K562 (cell line): Measurements from ENCODE around the gene HTR4. TPM values are rescaled to one million over a fixed set of nuclear protein-coding genes. Genes with fewer than 3 reads are reported as not detected.

ENCODE experiments used
- CBFA2T2 ChIP-seq: fragments of 450-650 bp; conservative IDR thresholded peaks from 2 replicates; pipeline ENCODE4 v1.6.1; 2017; ENCODE audit warnings: mild to moderate bottlenecking
- CBFA2T3 ChIP-seq: fragments of 450-650 bp; IDR thresholded peaks from 2 replicates; pipeline ENCODE4 v1.6.1; 2017
- CEBPB ChIP-seq: fragments of 450-650 bp; IDR thresholded peaks from 2 replicates; pipeline ENCODE4 v1.6.1; 2016; ENCODE audit warnings: missing genetic modification characterization, missing compliant biosample characterization
- CREB1 ChIP-seq, 2 experiments: sonication (generic) in 1 of 2; formaldehyde crosslinking in 1 of 2; IDR thresholded peaks; 2 replicates each; pipeline versions ENCODE4 v1.6.1 to v1.8.0; 2012 to 2022; ENCODE audit warnings: inconsistent platforms in 1 of 2, mild to moderate bottlenecking in 1 of 2, missing genetic modification reagents in 1 of 2, moderate library complexity in 1 of 2
- CTBP1 ChIP-seq: fragments of 450-650 bp; IDR thresholded peaks from 2 replicates; pipeline ENCODE4 v1.6.1; 2016; ENCODE audit warnings: borderline replicate concordance
- DIDO1 ChIP-seq: fragments of 450-650 bp; IDR thresholded peaks from 2 replicates; pipeline ENCODE4 v1.6.1; 2016; ENCODE audit warnings: low read depth, missing biosample characterization, missing genetic modification characterization
- DPF2 ChIP-seq: fragments of 450-650 bp; IDR thresholded peaks from 2 replicates; pipeline ENCODE4 v1.6.1; 2016
- EHMT2 ChIP-seq: fragments of 450-650 bp; IDR thresholded peaks from 2 replicates; pipeline ENCODE4 v1.6.1; 2018; ENCODE audit warnings: antibody characterized with exemption
- FOXA1 ChIP-seq: fragments of 450-650 bp; IDR thresholded peaks from 2 replicates; pipeline ENCODE4 v1.6.1; 2016; ENCODE audit warnings: mild to moderate bottlenecking, borderline replicate concordance
- FOXK2 ChIP-seq, 2 experiments: fragments of 450-650 bp; IDR thresholded peaks in 1 of 2; conservative IDR thresholded peaks in 1 of 2; 2 replicates each; pipeline ENCODE4 v1.6.1; 2016; ENCODE audit warnings: low read depth in 2 of 2, mild to moderate bottlenecking in 1 of 2
- HDAC2 ChIP-seq: fragments of 450-650 bp; IDR thresholded peaks from 2 replicates; pipeline ENCODE4 v1.6.1; 2016; ENCODE audit warnings: mild to moderate bottlenecking
- IRF2 ChIP-seq: sonication (generic); formaldehyde crosslinking; IDR thresholded peaks from 2 replicates; pipeline ENCODE4 v1.8.1; 2022; ENCODE audit warnings: mild to moderate bottlenecking, missing genetic modification reagents
- JUND ChIP-seq, 2 experiments: IDR thresholded peaks; 2 replicates in 1 of 2; 3 replicates in 1 of 2; pipeline ENCODE4 v1.6.1; 2011; ENCODE audit warnings: borderline replicate concordance in 2 of 2, low read depth in 2 of 2, low read length in 2 of 2, improper control_type of control experiment in 1 of 2, missing biosample characterization in 1 of 2, missing genetic modification characterization in 1 of 2, missing genetic modification reagents in 1 of 2
- KLF16 ChIP-seq: IDR thresholded peaks from 2 replicates; pipeline ENCODE4 v1.6.1; 2016; ENCODE audit warnings: antibody characterized with exemption
- MTA2 ChIP-seq: fragments of 450-650 bp; IDR thresholded peaks from 2 replicates; pipeline ENCODE4 v1.6.1; 2016; ENCODE audit warnings: low read depth
- NCOA1 ChIP-seq: fragments of 450-650 bp; IDR thresholded peaks from 2 replicates; pipeline ENCODE4 v1.6.1; 2016; ENCODE audit warnings: low read depth
- NCOR1 ChIP-seq: fragments of 450-650 bp; IDR thresholded peaks from 2 replicates; pipeline ENCODE4 v1.6.1; 2016; ENCODE audit warnings: mild to moderate bottlenecking, moderate library complexity
- POLR2H ChIP-seq: IDR thresholded peaks from 2 replicates; pipeline ENCODE4 v1.6.1; 2016; ENCODE audit warnings: missing genetic modification characterization, low read depth, mild to moderate bottlenecking, control low read depth, missing compliant biosample characterization, moderate library complexity
- RAD51 ChIP-seq: fragments of 450-650 bp; IDR thresholded peaks from 2 replicates; pipeline ENCODE4 v1.7.1; 2016; ENCODE audit warnings: low read depth, mild to moderate bottlenecking, borderline replicate concordance
- SMARCC2 ChIP-seq: fragments of 450-650 bp; IDR thresholded peaks from 2 replicates; pipeline ENCODE4 v1.6.1; 2017; ENCODE audit warnings: antibody characterized with exemption, moderate library complexity, mild to moderate bottlenecking, low read depth
- SMARCE1 ChIP-seq: fragments of 450-650 bp; IDR thresholded peaks from 2 replicates; pipeline ENCODE4 v1.7.1; 2016; ENCODE audit warnings: mild to moderate bottlenecking
- SOX6 ChIP-seq: fragments of 450-650 bp; IDR thresholded peaks from 2 replicates; pipeline ENCODE4 v1.6.1; 2014; ENCODE audit warnings: mild to moderate bottlenecking
- polyA plus RNA-seq, 8 experiments: library from polyadenylated mRNA; depleted of rRNA in 4 of 8; stranded (reverse) in 5 of 8; unstranded in 3 of 8; fragments of >200 nt; fragmentation: Nextera tagmentation in 2 of 8; fragmentation: Illumina TruSeq in 1 of 8; extraction: Ambion mirVana in 2 of 8; extraction: Trizol in 1 of 8; gene quantifications; 2 replicates each; pipeline versions ENCODE4 v1.2.1 to v1.2.3, GENCODE V29; 2011 to 2014; ENCODE audit warnings: inconsistent platforms in 1 of 8, missing spikeins in 1 of 8
- total RNA-seq, 7 experiments: library from RNA; depleted of rRNA in 6 of 7; stranded (reverse); fragments of >200 nt in 6 of 7; fragmentation: Illumina TruSeq in 2 of 7; extraction: Trizol in 2 of 7; gene quantifications; 2 replicates each; pipeline versions ENCODE4 v1.2.1 to v1.2.3, GENCODE V29; 2011 to 2021; ENCODE audit warnings: low replicate concordance in 1 of 7
- TF ChIP-seq, protein P1 (sequence below): fragments of 250-450 bp; sonication (Bioruptor Pico); IDR thresholded peaks from 2 replicates; pipeline ENCODE4 v1.4.0; 2020
- TF ChIP-seq, protein P2 (sequence below): fragments of 450-650 bp; IDR thresholded peaks from 2 replicates; pipeline ENCODE4 v1.6.1; 2016

Gene HTR4
- total and polyA plus RNA-seq, 9 of the 15 experiments (the other 6 are each of a cell fraction or from before 2014, with no cell fraction given), result 0.13 TPM; not detected in 8

DNA sequence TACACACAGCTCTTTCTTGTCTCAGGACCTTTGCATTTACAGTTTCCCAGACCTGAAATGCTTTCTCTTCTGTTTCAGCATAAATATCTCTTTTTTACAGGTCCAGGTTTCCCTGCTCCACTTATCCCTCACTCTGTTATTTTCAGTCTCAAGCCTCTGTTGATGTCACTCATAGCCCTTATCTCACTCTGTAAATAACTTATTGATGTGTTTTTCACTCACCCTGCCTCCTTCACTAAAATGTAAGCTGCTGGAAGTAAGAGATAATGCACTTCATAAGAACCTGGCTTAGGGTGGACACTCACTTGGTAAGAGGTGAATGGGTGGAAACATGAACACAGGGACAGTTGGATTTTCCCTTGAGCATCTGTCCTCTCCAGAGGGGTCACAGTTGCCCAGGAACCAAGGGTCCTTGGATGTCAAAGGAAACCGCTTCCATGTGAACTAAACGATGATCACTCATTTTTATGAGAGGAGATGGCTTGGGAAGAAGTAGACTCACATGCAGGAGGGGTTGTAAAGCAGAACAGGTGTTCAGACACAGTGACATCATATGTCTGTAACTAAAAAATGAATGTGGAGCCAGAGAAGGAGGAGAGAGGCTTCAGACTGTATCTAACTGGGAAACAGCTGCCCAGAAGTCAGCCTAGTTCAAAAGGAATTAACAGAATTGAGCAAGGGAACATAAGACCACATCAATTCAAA is 5.5 kb upstream of the HTR4 start (continued):
- TF ChIP-seq, protein P1, sequence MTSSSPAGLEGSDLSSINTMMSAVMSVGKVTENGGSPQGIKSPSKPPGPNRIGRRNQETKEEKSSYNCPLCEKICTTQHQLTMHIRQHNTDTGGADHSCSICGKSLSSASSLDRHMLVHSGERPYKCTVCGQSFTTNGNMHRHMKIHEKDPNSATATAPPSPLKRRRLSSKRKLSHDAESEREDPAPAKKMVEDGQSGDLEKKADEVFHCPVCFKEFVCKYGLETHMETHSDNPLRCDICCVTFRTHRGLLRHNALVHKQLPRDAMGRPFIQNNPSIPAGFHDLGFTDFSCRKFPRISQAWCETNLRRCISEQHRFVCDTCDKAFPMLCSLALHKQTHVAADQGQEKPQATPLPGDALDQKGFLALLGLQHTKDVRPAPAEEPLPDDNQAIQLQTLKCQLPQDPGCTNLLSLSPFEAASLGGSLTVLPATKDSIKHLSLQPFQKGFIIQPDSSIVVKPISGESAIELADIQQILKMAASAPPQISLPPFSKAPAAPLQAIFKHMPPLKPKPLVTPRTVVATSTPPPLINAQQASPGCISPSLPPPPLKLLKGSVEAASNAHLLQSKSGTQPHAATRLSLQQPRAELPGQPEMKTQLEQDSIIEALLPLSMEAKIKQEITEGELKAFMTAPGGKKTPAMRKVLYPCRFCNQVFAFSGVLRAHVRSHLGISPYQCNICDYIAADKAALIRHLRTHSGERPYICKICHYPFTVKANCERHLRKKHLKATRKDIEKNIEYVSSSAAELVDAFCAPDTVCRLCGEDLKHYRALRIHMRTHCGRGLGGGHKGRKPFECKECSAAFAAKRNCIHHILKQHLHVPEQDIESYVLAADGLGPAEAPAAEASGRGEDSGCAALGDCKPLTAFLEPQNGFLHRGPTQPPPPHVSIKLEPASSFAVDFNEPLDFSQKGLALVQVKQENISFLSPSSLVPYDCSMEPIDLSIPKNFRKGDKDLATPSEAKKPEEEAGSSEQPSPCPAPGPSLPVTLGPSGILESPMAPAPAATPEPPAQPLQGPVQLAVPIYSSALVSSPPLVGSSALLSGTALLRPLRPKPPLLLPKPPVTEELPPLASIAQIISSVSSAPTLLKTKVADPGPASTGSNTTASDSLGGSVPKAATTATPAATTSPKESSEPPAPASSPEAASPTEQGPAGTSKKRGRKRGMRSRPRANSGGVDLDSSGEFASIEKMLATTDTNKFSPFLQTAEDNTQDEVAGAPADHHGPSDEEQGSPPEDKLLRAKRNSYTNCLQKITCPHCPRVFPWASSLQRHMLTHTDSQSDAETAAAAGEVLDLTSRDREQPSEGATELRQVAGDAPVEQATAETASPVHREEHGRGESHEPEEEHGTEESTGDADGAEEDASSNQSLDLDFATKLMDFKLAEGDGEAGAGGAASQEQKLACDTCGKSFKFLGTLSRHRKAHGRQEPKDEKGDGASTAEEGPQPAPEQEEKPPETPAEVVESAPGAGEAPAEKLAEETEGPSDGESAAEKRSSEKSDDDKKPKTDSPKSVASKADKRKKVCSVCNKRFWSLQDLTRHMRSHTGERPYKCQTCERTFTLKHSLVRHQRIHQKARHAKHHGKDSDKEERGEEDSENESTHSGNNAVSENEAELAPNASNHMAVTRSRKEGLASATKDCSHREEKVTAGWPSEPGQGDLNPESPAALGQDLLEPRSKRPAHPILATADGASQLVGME (CRISPR knock-in tag), result no peak
- TF ChIP-seq FOXA1 (peak; percentile 46; the same call in 1 of the 2 replicates), SOX6 (peak; percentile 68), CREB1 (IDR thresholded peaks at IDR 0.05) (no peak; the same call in 1 of the 2 replicates), CREB1 (CRISPR knock-in tag; IDR thresholded peaks at IDR 0.05) (no peak), NCOA1 (peak; percentile 17; the same call in 1 of the 2 replicates), MTA2 (peak; percentile 63; the same call in 1 of the 2 replicates), CBFA2T2 (peak; percentile 86), CEBPB (tag) (no peak), FOXK2 (conservative IDR thresholded peaks at IDR 0.05 in 1 of 2, IDR thresholded peaks at IDR 0.05 in 1 of 2; ENCODE audit: low read depth in 2 of 2) (peak in 1 of 2 experiments; percentile 71; a peak in 3 of 4 replicates), HDAC2 (0 out of 2 replicates have a peak, but pooled peaks have one; percentile 17), IRF2 (no peak), EHMT2 (peak; percentile 63; the same call in 1 of the 2 replicates), SMARCE1 (peak; percentile 78), NCOR1 (peak; percentile 72), SMARCC2 (peak; percentile 39; the same call in 1 of the 2 replicates), KLF16 (peak; percentile 47; the same call in 1 of the 2 replicates), RAD51 (no peak), DIDO1 (tag) (no peak), POLR2H (tag) (no peak), CTBP1 (peak; percentile 63; the same call in 1 of the 2 replicates), DPF2 (peak; percentile 85), CBFA2T3 (peak; percentile 92), JUND (IDR thresholded peaks at IDR 0.05; ENCODE audit: borderline replicate concordance, low read depth, low read length) (peak; percentile 64; the same call in 1 of the 2 replicates), JUND (tag; IDR thresholded peaks at IDR 0.05; ENCODE audit: borderline replicate concordance, low read depth, low read length) (peak; percentile 11; the same call in 1 of the 3 replicates)
- TF ChIP-seq, protein P2, sequence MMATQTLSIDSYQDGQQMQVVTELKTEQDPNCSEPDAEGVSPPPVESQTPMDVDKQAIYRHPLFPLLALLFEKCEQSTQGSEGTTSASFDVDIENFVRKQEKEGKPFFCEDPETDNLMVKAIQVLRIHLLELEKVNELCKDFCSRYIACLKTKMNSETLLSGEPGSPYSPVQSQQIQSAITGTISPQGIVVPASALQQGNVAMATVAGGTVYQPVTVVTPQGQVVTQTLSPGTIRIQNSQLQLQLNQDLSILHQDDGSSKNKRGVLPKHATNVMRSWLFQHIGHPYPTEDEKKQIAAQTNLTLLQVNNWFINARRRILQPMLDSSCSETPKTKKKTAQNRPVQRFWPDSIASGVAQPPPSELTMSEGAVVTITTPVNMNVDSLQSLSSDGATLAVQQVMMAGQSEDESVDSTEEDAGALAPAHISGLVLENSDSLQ, result peak; percentile 91
